WTC11 (cell line): ENCODE data around the gene ZBTB20. TPM values are rescaled to one million over a fixed set of nuclear protein-coding genes. Genes with fewer than 3 reads are reported as not detected.

Experiments
- ATAC-seq: fragments of 200-7000 bp; cut with Tn5 transposase; 2 replicates; pipeline ENCODE4 v1.10.0; 2021; ENCODE audit warnings: mild to moderate bottlenecking, moderate library complexity
- CTCF ChIA-PET: fragments of 300-600 bp; sonication (Branson Sonifier 250); formaldehyde crosslinking; loops from one replicate; lab custom pipeline; 2021; ENCODE audit warnings: antibody characterized with exemption; lab: Charles Lee
- POLR2A ChIA-PET: fragments of 350-600 bp; sonication (Branson Sonifier 250); formaldehyde crosslinking; loops from one replicate; lab custom pipeline; 2021; ENCODE audit warnings: antibody characterized with exemption; lab: Charles Lee
- DNase-seq: peaks from one replicate; pipeline ENCODE4 v3.0.0; 2021; ENCODE audit warnings: low spot score
- H3K27ac Mint-ChIP-seq: 2 replicates; pipeline ENCODE4 v1.8.0; 2021; ENCODE audit warnings: mixed read lengths
- H3K27me3 Mint-ChIP-seq: 2 replicates; pipeline ENCODE4 v1.8.0; 2021; ENCODE audit warnings: low read depth, mild to moderate bottlenecking, moderate library complexity, mixed read lengths
- H3K36me3 Mint-ChIP-seq: 2 replicates; pipeline ENCODE4 v1.8.0; 2021; ENCODE audit warnings: mixed read lengths
- H3K4me1 Mint-ChIP-seq: 2 replicates; pipeline ENCODE4 v1.8.0; 2022; ENCODE audit warnings: mixed read lengths
- H3K4me3 Mint-ChIP-seq: 2 replicates; pipeline ENCODE4 v1.8.0; 2021; ENCODE audit warnings: mild to moderate bottlenecking, moderate library complexity, mixed read lengths
- H3K9me3 Mint-ChIP-seq: 2 replicates; pipeline ENCODE4 v1.8.0; 2021; ENCODE audit warnings: mixed read lengths
- CBFB ChIP-seq: sonication (generic); formaldehyde crosslinking; IDR thresholded peaks from 2 replicates; pipeline ENCODE4 v1.8.1; 2022; ENCODE audit warnings: mild to moderate bottlenecking, low read depth, missing genetic modification reagents
- ELF4 ChIP-seq: sonication (generic); formaldehyde crosslinking; IDR thresholded peaks from 2 replicates; pipeline ENCODE4 v1.8.1; 2022; ENCODE audit warnings: low read depth, mild to moderate bottlenecking, moderate library complexity, missing genetic modification reagents
- EMX1 ChIP-seq: fragments of 250-450 bp; sonication (Bioruptor Pico); IDR thresholded peaks from 2 replicates; pipeline ENCODE4 v1.8.0; 2021; ENCODE audit warnings: mild to moderate bottlenecking
- ESRRA ChIP-seq: sonication (generic); formaldehyde crosslinking; IDR thresholded peaks from 2 replicates; pipeline ENCODE4 v1.8.1; 2022; ENCODE audit warnings: mild to moderate bottlenecking, missing genetic modification reagents, borderline replicate concordance
- ETV6 ChIP-seq: sonication (generic); formaldehyde crosslinking; IDR thresholded peaks from 2 replicates; pipeline ENCODE4 v1.8.1; 2022; ENCODE audit warnings: mild to moderate bottlenecking, missing genetic modification reagents
- IRF2 ChIP-seq: sonication (generic); formaldehyde crosslinking; IDR thresholded peaks from 2 replicates; pipeline ENCODE4 v1.8.0; 2022; ENCODE audit warnings: low read depth, missing genetic modification reagents, borderline replicate concordance
- MLX ChIP-seq: sonication (generic); formaldehyde crosslinking; IDR thresholded peaks from 2 replicates; pipeline ENCODE4 v1.8.1; 2023; ENCODE audit warnings: mild to moderate bottlenecking, missing genetic modification reagents, moderate library complexity
- NFYB ChIP-seq: sonication (generic); formaldehyde crosslinking; conservative IDR thresholded peaks from 2 replicates; pipeline ENCODE4 v1.8.0; 2022; ENCODE audit warnings: low read depth, missing genetic modification reagents
- NR1H2 ChIP-seq: sonication (generic); formaldehyde crosslinking; IDR thresholded peaks from 2 replicates; pipeline ENCODE4 v1.9.0; 2021; ENCODE audit warnings: mild to moderate bottlenecking, moderate library complexity, missing genetic modification reagents
- OVOL2 ChIP-seq: fragments of 250-450 bp; sonication (Bioruptor Pico); IDR thresholded peaks from 2 replicates; pipeline ENCODE4 v1.9.0; 2021; ENCODE audit warnings: mild to moderate bottlenecking, borderline replicate concordance
- SMAD3 ChIP-seq: sonication (generic); formaldehyde crosslinking; IDR thresholded peaks from 2 replicates; pipeline ENCODE4 v1.8.0; 2022; ENCODE audit warnings: missing genetic modification reagents, mild to moderate bottlenecking, borderline replicate concordance
- SMAD4 ChIP-seq: sonication (generic); formaldehyde crosslinking; IDR thresholded peaks from 2 replicates; pipeline ENCODE4 v1.8.0; 2022; ENCODE audit warnings: mild to moderate bottlenecking, missing genetic modification reagents
- ZMAT4 ChIP-seq: fragments of 250-450 bp; sonication (Bioruptor Pico); IDR thresholded peaks from 2 replicates; pipeline ENCODE4 v1.9.0; 2021; ENCODE audit warnings: mild to moderate bottlenecking
- ZNF121 ChIP-seq: sonication (generic); formaldehyde crosslinking; IDR thresholded peaks from 2 replicates; pipeline ENCODE4 v1.8.0; 2023; ENCODE audit warnings: missing genetic modification reagents
- ZNF219 ChIP-seq: sonication (generic); formaldehyde crosslinking; IDR thresholded peaks from 2 replicates; pipeline ENCODE4 v1.8.0; 2023; ENCODE audit warnings: missing genetic modification reagents, mild to moderate bottlenecking, borderline replicate concordance
- ZNF232 ChIP-seq: sonication (generic); formaldehyde crosslinking; IDR thresholded peaks from 2 replicates; pipeline ENCODE4 v1.8.0; 2022; ENCODE audit warnings: mild to moderate bottlenecking, missing genetic modification reagents
- total RNA-seq: library from RNA; stranded (reverse); gene quantifications from 3 replicates; pipeline ENCODE4 v1.2.3, GENCODE V29; 2021
- TF ChIP-seq, protein P1 (sequence below): sonication (generic); formaldehyde crosslinking; IDR thresholded peaks from 2 replicates; pipeline ENCODE4 v1.8.1; 2023; ENCODE audit warnings: mild to moderate bottlenecking, moderate library complexity, missing genetic modification reagents
- TF ChIP-seq, protein P2 (sequence below): sonication (generic); formaldehyde crosslinking; IDR thresholded peaks from 2 replicates; pipeline ENCODE4 v1.8.1; 2022; ENCODE audit warnings: missing genetic modification reagents, borderline replicate concordance
- TF ChIP-seq, protein P3 (sequence below): sonication (generic); formaldehyde crosslinking; IDR thresholded peaks from 2 replicates; pipeline ENCODE4 v1.8.0; 2023; ENCODE audit warnings: missing genetic modification reagents
- TF ChIP-seq, protein P4 (sequence below): fragments of 250-450 bp; sonication (Bioruptor Pico); IDR thresholded peaks from 2 replicates; pipeline ENCODE4 v1.9.0; 2021; ENCODE audit warnings: mild to moderate bottlenecking, borderline replicate concordance

Gene ZBTB20
- total RNA-seq, 1 experiment from 2014 or later, result 1.5 TPM

DNA sequence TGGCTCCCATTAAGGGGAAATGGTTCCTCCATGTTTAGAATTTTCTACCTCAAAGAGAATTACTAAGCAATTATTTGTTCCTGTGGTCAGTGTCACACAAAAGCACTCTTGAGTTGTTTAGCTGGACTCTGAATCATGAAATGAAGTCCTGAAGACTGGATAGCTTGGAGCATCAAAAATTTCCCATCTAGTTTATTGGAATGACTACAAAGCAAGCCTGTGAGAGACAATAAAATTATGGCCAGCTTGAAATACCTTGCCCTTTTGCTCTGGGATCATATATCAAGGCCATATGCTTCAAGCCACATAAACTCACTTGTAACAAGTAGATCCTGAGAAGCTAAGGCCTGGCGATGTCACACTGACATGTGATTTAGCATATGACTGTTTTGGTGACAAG is 561.0 kb downstream of the ZBTB20 start:
- no peaks in the 10 kb centered on the region for H3K36me3 Mint-ChIP-seq
- no peaks in the 10 kb centered on the region for H3K9me3 Mint-ChIP-seq
- H3K4me3 Mint-ChIP-seq, result no peak overlapping the region
- no peak for ATAC-seq
- no peak for TF ChIP-seq ZNF219
- DNase-seq, result no peak
- H3K4me1 Mint-ChIP-seq, result peaks cover 28% of the 10 kb centered on the region
- CTCF ChIA-PET, result no interaction called here
- no peaks in the 10 kb centered on the region for H3K27me3 Mint-ChIP-seq
- H3K27ac Mint-ChIP-seq, result no peak overlapping the region
- POLR2A ChIA-PET, result no interaction called here

DNA sequence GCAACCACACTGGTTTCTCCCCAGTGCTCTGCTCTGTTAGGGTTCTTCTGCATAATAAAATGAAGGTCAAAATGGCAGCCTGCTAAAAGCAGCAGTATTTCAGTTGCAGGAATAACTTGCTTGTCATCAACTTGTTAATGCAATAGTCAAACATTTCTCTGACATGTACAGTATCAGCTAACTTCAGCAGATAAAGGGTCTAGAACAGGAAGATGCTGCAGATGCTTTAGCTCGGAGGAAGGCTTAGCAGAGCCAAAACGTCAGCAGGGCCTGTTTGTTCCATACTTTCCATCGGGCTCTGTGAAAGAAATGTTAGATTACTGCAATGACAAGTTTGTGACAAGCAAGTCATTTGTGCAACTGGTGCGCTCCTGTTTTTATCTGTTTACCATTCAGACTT is 561.4 kb downstream of the ZBTB20 start:
- TF ChIP-seq ZMAT4 (CRISPR knock-in tag), result no peak
- TF ChIP-seq CBFB (CRISPR knock-in tag), result no peak
- no peak for TF ChIP-seq ZNF121 (CRISPR knock-in tag)
- TF ChIP-seq ETV6 (CRISPR knock-in tag), result no peak
- no peak for TF ChIP-seq NFYB (CRISPR knock-in tag)
- TF ChIP-seq ZNF219, result no peak
- TF ChIP-seq NR1H2 (CRISPR knock-in tag), result no peak
- no peak for TF ChIP-seq OVOL2 (CRISPR knock-in tag)
- TF ChIP-seq, protein P1, sequence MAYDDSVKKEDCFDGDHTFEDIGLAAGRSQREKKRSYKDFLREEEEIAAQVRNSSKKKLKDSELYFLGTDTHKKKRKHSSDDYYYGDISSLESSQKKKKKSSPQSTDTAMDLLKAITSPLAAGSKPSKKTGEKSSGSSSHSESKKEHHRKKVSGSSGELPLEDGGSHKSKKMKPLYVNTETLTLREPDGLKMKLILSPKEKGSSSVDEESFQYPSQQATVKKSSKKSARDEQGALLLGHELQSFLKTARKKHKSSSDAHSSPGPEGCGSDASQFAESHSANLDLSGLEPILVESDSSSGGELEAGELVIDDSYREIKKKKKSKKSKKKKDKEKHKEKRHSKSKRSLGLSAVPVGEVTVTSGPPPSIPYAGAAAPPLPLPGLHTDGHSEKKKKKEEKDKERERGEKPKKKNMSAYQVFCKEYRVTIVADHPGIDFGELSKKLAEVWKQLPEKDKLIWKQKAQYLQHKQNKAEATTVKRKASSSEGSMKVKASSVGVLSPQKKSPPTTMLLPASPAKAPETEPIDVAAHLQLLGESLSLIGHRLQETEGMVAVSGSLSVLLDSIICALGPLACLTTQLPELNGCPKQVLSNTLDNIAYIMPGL, result no peak
- POLR2A ChIA-PET, result no interaction called here
- Mint-ChIP-seq H3K9me3 (no peaks in the 10 kb centered on the region), H3K36me3 (no peaks in the 10 kb centered on the region), H3K27me3 (no peaks in the 10 kb centered on the region), H3K4me1 (peaks cover 28% of the 10 kb centered on the region), H3K4me3 (no peak overlapping the region), H3K27ac (no peak overlapping the region)
- CTCF ChIA-PET, result no interaction called here
- ATAC-seq (no peak), DNase-seq (no peak)

- H3K4me3 Mint-ChIP-seq, result no peak overlapping the region
- H3K4me1 Mint-ChIP-seq, result peaks cover 28% of the 10 kb centered on the region
- DNase-seq, result no peak
- no peak overlapping the region for H3K27ac Mint-ChIP-seq
- ChIA-PET CTCF (interaction anchor here (1.1 kb wide), 1 partner anchor 201 kb away, joined by 5 read pairs; no protein-coding TSS in a partner anchor), POLR2A (interaction anchor here (0.6 kb wide), 1 partner anchor 176 kb away, joined by 3 read pairs; no protein-coding TSS in a partner anchor)
- no peaks in the 10 kb centered on the region for H3K9me3 Mint-ChIP-seq
- no peak for TF ChIP-seq ZNF219
- TF ChIP-seq MLX (CRISPR knock-in tag), result no peak
- TF ChIP-seq ELF4 (CRISPR knock-in tag), result no peak
- TF ChIP-seq SMAD3 (CRISPR knock-in tag), result no peak
- H3K36me3 Mint-ChIP-seq, result no peaks in the 10 kb centered on the region
- H3K27me3 Mint-ChIP-seq, result no peaks in the 10 kb centered on the region
- peak; percentile 68 for ATAC-seq
These were observed 562.2 kb downstream of the ZBTB20 start for GRCh38 chr3:114584734-114585371.

DNA sequence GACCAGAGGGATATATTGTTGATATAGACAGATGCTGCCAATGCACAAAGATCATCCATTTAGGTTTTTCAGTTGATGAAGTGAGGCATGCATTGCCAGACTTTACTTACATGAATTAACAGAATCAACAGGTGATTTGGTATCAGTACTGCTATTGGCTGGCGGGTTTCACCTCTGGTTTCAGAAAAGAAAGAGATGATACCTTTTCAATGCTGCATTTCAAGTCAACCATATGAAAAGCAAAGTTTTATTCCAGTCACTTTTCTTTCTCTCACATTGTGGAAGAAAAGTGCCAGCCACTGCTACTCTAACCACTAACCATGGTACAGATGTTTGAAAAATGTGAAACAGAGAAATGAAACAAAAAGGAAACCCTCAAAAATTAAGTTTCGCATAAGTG is 564.2 kb downstream of the ZBTB20 start:
- Mint-ChIP-seq H3K4me3 (no peak overlapping the region), H3K27me3 (no peaks in the 10 kb centered on the region), H3K4me1 (peaks cover 26% of the 10 kb centered on the region), H3K36me3 (no peaks in the 10 kb centered on the region), H3K9me3 (no peaks in the 10 kb centered on the region), H3K27ac (no peak overlapping the region)
- ATAC-seq (no peak), DNase-seq (no peak)
- CTCF ChIA-PET, result no interaction called here
- POLR2A ChIA-PET, result interaction anchor here (0.6 kb wide), 1 partner anchor 10 kb away, joined by 5 read pairs; no protein-coding TSS in a partner anchor
- TF ChIP-seq SMAD4 (CRISPR knock-in tag) (no peak), ZNF232 (no peak), EMX1 (no peak), NR1H2 (CRISPR knock-in tag) (no peak), IRF2 (CRISPR knock-in tag) (no peak), ESRRA (CRISPR knock-in tag) (no peak)
- TF ChIP-seq, protein P2, sequence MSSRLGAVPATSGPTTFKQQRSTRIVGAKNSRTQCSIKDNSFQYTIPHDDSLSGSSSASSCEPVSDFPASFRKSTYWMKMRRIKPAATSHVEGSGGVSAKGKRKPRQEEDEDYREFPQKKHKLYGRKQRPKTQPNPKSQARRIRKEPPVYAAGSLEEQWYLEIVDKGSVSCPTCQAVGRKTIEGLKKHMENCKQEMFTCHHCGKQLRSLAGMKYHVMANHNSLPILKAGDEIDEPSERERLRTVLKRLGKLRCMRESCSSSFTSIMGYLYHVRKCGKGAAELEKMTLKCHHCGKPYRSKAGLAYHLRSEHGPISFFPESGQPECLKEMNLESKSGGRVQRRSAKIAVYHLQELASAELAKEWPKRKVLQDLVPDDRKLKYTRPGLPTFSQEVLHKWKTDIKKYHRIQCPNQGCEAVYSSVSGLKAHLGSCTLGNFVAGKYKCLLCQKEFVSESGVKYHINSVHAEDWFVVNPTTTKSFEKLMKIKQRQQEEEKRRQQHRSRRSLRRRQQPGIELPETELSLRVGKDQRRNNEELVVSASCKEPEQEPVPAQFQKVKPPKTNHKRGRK (CRISPR knock-in tag), result no peak
- TF ChIP-seq, protein P3, sequence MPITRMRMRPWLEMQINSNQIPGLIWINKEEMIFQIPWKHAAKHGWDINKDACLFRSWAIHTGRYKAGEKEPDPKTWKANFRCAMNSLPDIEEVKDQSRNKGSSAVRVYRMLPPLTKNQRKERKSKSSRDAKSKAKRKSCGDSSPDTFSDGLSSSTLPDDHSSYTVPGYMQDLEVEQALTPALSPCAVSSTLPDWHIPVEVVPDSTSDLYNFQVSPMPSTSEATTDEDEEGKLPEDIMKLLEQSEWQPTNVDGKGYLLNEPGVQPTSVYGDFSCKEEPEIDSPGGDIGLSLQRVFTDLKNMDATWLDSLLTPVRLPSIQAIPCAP, result no peak
- TF ChIP-seq, protein P4, sequence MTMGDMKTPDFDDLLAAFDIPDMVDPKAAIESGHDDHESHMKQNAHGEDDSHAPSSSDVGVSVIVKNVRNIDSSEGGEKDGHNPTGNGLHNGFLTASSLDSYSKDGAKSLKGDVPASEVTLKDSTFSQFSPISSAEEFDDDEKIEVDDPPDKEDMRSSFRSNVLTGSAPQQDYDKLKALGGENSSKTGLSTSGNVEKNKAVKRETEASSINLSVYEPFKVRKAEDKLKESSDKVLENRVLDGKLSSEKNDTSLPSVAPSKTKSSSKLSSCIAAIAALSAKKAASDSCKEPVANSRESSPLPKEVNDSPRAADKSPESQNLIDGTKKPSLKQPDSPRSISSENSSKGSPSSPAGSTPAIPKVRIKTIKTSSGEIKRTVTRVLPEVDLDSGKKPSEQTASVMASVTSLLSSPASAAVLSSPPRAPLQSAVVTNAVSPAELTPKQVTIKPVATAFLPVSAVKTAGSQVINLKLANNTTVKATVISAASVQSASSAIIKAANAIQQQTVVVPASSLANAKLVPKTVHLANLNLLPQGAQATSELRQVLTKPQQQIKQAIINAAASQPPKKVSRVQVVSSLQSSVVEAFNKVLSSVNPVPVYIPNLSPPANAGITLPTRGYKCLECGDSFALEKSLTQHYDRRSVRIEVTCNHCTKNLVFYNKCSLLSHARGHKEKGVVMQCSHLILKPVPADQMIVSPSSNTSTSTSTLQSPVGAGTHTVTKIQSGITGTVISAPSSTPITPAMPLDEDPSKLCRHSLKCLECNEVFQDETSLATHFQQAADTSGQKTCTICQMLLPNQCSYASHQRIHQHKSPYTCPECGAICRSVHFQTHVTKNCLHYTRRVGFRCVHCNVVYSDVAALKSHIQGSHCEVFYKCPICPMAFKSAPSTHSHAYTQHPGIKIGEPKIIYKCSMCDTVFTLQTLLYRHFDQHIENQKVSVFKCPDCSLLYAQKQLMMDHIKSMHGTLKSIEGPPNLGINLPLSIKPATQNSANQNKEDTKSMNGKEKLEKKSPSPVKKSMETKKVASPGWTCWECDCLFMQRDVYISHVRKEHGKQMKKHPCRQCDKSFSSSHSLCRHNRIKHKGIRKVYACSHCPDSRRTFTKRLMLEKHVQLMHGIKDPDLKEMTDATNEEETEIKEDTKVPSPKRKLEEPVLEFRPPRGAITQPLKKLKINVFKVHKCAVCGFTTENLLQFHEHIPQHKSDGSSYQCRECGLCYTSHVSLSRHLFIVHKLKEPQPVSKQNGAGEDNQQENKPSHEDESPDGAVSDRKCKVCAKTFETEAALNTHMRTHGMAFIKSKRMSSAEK (CRISPR knock-in tag), result no peak
